AG20443 (cell line): ENCODE data around the gene FXN.
"Not testable (repeated sequence)": the region's sequence is repeated elsewhere in the genome, so short reads cannot be mapped to it uniquely, and the experiment has no call there.

Source experiments
- DNase-seq: peaks from one replicate; pipeline ENCODE4 v3.0.0; 2012; ENCODE audit warnings: low spot score, mixed read lengths

FXN gene

DNA sequence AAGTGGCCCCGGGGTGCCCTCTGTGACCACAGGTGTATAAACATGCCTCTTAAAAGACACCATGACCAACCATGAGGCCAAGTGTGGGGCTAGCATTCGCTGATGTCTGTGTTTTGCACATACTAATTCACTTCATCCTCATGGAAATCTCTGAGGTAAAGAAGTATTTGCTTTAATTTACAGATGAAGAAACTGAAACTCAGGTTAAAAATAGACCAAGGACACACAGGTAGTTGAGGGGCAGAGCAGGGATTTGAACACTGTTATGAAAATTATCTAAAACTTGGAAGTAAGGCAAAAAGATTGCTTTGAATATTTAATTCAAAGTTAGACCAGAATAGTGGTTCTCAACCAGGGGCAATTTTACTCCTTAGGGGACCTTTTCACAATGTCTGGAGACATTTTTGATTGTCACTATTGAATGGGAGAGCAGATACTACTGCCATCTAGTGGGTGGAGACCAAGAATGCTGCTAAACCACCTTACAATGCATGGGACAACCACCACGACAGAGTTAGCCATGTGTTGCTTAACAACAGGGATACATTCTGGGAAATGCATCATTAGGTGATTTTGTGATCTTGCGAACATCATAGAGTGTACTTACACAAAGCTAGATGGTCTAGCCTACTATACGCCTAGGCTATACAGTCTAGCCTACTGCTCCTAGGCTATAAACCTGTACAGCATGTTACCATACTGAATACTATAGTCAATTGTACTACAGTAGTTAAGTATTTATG is 8.0 kb upstream of the FXN start:
- peak; percentile 58 for DNase-seq

DNA sequence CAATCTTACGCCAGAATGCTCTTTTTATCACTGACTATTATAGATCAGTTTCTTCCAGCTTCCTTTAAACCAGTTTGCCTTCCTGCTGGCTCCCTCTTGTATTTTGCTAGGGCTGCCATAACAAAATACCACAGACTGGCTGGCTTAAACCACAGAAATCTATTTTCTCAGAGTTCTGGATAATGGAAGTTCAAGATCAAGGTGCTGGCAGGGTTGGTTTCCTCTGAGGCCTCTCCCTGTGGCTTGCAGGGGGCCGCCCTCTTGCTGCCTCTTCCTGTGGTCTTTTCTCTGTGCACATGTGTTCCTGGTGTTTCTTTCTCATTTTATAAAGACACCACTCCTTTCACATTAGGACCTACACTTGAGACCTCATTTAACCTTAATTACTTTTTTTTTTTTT is 6.8 kb upstream of the FXN start:
- no peak for DNase-seq

DNA sequence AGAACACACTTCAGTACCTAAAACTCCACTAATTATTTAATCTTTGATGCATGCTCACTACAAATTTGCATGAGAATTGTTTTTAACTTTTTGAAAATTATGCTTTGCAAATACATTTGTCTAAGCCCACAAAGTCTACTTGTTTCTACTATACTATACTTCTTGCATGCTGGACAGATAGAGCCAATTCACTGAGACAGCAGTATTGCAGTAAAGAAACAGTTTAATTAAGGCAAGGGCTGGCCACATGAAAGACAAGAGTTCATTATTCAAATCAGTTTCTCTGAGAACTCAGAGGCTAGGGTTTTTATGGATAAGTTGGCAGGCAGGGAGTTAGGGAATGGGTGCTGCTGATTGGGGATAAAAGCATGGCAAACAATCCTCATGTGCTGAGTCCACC is 6.0 kb upstream of the FXN start:
- no peak for DNase-seq

DNA sequence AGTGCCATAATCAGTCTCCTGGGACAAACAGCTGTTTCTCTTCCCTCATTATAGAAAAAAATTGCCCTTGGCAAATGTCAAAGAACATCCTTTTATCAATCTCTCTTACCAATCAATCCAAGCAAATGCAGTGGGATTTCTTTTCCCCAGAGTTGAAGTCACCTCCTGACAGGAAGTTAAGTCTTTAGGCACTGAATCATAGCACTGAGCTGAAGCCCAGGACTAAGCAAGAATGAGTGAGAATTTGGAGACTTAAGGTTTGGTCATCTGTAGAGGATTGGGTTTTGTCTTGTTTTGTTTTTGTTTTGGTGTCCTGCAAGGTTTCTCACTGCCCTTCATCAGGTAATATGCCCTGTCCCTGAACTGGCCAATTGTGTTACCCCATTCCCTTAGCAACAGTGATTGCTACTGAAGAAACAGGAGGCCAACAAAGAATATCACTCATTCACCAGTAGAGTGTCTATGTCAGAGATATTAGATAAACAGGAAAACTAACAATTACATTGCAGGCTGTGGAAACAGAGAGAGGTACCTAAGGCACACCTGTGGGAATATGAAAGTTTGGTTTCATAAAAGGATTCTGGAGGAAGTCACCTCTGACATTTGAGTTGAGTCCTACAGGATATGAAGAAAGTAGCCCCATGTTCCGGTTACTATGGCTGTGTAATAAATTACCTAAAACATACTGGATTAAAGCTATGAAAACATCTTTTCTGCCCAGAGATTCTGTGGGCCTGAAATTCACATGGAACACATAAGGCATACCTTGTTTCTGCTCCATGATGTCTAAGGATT is 4.5 kb upstream of the FXN start:
- no peak for DNase-seq

DNA sequence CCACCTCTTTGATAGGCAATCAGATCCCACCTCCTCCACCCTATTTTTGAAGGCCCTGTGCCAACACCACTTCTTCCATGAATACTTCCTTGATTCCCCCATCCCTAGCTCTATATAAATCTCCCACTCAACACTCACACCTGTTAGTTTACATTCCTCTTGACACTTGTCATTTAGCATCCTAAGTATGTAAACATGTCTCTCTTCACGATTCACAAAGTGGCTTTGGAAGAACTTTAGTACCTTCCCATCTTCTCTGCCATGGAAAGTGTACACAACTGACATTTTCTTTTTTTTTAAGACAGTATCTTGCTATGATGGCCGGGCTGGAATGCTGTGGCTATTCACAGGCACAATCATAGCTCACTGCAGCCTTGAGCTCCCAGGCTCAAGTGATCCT is 1.5 kb upstream of the FXN start:
- DNase-seq: no peak

DNA sequence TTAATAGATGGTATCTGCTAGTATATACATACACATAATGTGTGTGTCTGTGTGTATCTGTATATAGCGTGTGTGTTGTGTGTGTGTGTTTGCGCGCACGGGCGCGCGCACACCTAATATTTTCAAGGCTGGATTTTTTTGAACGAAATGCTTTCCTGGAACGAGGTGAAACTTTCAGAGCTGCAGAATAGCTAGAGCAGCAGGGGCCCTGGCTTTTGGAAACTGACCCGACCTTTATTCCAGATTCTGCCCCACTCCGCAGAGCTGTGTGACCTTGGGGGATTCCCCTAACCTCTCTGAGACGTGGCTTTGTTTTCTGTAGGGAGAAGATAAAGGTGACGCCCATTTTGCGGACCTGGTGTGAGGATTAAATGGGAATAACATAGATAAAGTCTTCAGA is 757 bp downstream of the FXN start:
- DNase-seq: peak; percentile 30

DNA sequence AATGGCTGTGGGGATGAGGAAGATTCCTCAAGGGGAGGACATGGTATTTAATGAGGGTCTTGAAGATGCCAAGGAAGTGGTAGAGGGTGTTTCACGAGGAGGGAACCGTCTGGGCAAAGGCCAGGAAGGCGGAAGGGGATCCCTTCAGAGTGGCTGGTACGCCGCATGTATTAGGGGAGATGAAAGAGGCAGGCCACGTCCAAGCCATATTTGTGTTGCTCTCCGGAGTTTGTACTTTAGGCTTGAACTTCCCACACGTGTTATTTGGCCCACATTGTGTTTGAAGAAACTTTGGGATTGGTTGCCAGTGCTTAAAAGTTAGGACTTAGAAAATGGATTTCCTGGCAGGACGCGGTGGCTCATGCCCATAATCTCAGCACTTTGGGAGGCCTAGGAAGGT is 1.2 kb downstream of the FXN start:
- DNase-seq: no peak

DNA sequence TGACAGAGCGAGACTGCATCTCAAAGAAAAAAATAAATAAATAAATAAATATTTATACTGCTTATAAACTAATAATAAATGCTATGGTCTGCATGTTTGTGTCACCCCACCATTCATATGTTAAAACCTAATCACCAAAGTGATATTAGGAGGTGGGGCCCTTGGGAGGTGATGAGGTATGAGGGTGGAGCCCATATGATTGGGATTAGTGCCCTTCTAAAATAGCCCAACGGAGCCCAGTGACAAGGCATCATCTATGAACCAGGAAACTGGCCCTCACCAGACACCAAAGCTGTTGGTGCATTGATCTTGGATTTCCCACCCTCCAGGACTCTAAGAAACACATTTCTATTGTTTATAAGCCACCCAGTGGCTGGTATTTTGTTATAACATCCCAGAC is 5.1 kb downstream of the FXN start:
- no peak for DNase-seq

DNA sequence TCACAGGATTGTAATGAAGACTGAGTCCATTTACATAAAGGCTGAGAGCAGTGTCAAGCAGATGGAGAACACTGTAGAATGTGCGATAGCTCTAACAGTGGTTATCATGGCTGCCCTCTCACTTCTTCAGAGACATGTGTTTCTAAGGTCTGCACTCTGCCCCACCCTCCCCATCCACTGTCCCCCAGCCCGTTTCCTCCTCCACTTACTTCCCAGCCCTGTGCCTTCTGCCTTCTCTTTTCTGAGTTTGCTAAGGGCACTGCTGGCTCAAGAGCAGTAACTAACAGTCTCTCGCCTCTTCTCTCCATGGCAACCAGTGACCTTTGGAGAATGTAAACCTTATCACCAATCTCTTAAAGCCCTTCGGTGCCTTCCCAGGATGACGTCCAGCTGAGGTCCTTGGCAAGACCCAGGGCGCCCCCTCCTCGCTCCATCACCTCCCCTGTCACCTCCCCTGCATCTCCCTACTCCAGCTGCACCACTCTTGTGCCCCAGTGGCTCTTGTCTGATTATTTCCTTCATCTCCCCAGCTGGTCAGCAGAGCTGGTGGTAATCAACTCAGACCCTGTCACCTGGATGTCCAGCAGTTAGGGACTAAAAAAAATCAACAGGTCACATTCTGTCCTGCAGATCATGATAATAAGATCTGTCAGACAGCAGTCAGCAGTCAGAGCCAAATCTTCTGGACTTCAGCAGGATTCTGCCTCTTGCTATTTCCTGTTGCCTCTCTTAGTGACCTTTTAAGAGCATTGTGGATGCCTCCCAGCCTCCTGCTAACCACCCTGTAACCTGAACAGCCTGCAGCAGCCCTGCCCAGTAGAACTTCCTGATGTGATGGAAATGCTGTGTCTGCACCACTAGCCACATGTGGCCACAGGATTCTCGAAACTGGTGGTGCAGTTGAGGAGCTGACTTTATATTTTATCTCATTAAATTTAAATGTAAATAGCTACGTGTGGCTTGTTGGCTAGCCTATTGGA is 9.0 kb downstream of the FXN start:
- DNase-seq: peak; percentile 29

DNA sequence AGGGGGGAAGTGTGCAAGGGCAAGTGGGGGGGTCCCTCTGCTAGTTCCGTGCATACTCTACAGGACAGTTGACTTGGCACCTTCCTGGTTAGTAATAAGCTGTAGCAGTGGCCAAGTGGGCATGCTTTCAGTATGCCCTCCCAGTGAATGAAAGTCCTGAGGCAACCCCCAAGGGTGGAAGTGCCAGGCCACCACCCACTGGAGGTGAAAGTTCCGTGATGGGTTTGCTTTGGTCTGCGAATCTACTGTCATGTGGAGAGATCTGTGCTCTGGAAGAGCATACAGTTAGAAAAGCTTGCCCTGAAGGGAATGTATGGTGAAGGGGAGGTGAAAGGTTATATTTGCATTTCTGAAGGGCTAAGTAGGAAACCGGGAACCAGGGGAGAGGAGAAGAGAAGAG is 10.3 kb downstream of the FXN start:
- no peak for DNase-seq

DNA sequence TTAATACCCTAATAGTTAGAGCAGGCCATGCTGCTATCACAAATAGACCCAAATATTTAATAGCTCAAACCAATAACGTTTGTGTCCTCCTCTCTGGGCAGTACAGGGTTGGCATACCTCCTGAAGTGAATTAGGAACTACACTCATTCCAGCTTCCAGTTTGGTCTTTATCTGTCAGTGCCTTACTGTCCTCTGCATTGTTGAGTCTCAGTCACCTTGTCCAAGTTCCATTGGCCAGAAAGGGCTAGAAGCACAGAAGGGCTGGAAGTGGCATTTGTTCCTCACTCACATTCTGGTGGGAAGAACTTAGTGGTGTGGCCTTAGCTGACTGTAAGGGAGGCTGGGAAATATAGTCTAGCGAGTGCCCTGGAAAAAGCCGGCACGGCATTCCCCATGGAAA is 11.2 kb downstream of the FXN start:
- no peak for DNase-seq

DNA sequence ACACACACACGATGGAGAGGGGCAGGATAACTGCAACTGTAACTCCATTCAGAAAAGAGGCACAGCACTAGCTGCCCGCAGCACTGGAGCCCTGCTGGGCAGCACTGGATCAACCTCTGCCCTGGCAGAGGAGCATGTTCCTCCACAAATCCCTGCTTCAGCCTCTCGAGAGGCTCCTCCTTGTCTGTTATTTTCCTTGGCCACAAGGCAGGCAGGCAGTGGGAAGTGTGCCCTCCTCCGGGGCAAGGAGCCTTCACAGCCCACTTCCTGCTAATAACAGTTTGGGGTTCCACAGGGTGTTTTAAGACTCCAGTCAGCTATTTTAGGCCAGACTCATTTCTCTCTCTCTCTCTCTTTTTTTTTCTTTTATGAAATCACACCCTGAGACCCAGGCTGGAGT is 11.8 kb downstream of the FXN start:
- DNase-seq: no peak

DNA sequence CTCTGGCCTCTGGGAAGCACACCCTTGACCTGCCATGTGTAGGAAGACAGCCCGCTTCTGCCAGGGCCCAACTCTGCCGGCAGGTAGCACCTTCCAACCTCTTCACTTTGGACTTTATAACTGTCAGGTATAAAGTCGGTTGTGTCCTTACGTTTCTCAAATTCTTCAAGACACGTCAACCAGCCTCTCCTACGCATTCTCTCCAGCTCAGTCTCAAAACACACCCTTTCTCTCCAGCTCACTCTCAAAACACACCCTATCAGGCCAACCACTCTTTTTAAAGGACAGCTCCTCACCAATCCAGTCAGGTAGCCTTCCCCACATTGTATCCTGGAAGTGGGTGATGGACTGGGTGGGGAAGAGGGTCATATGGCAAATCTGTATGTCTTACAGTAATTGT is 13.5 kb downstream of the FXN start:
- no peak for DNase-seq

DNA sequence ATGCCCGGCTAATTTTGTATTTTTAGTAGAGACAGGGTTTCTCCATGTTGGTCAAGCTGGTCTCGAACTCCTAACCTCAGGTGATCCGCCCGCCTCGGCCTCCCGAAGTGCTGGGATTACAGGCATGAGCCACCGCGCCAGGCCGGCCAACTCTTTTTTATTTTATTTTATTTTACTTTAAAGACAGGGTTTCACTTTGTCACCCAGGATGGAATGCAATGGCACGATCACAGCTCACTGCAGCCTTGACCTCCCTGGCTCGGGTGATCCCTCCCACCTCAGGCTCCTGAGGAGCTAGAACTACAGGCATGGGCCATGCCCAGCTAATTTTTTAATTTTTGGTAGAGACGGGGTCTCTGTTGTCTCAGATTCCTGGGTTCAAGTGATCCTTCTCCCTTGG is 15.4 kb downstream of the FXN start:
- not testable (repeated sequence) for DNase-seq

DNA sequence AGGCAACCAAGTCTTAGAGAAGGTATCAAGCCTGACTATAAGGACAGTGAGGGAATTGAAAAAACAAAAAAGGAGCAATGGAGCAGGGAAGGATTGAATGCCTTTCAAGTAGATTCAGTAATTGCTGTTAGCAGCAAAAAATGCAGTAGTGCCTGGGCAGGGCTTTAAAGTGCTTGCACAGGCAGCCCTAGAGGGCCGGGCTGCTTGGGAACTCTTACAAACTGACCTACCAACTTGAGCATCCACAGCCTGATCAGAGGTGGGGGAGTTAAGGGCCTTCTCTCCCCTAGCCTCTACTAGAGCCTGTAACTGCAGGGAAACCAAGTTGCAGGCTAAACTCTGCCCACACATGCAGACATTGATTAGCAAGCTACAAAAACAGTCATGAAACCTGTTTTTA is 19.4 kb downstream of the FXN start:
- no peak for DNase-seq

DNA sequence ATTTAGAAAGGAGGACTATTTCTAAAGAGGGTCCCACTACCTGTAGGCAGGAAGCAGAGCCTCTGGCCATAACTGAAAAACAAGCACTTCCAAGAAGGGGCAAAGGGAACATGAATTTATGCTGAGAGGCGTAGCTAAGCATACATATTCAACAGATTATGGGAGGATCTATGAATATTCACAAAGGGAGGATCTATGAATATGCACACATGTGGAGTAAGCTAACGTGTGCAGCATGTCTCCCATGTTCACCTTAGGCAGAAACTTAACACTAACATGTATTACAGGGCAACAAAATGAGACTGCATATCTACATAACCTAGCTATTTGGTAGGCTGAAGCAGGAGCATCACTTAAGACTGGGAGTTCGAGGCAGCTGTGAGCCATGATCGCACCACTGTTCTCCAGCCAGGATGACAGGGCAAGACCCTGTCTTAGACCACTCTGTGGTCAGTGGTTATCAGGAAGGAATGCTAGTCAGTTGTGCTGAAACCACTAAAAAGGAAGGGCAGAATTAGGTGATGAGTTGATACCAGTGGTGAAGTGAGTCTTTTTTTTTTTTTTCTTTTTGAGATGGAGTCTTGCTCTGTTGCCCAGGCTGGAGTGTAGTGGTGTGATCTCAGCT is 20.8 kb downstream of the FXN start:
- no peak for DNase-seq

DNA sequence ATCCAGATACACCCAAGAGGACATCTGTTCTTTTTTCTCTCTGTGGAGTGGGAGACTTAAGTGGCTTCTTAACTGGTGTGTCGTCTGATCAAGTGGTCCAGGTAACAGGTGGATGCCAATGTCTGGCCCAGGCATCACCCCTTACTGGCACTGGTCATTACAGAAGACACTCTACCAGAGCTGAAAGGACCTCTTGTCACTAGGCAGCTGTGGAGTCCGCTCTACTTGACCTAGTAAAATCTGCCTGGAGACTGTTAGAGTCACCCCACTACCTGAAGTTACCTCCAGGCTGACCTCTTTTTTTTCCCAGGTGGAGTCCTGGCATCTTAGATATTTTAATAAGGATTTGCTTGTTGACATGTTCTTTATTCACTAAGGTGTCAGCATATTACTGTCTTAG is 22.5 kb downstream of the FXN start:
- DNase-seq: no peak

DNA sequence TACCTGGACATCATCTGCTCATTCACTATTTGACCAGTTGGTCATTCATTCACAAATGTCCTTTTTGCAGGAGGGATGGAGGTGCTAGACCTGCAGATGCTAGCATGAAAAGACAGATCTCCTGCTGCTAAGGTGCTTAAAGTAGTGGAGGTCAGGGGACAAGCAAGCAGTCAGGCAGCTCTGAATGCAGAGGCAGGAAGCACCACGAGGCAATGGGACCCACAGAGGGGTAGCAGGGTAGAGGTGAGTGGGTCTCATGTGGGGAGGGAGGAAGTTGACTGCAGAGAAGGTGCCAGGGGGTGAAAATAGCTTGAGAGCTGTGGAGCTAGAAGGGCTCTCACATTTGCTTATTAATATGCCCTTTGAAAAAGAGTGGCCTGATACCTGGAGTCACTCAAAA is 25.2 kb downstream of the FXN start:
- no peak for DNase-seq

DNA sequence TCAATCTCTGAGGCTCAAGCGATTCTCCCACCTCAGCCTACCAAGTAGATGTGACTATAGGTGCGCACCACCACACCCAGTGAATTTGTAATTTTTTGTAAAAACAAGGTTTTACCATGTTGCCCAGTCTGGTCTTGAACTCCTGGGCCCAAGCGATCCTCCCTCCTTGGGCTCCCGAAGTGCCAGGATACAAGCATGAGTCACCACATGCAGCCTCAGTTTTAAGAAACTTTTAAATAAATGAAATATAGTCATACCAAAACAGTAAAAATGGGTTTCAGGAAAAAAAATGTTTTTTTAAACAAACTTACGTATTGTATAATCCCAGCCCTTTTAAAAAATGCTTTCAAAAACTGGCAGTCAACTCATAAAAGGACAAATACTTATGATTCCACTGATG is 26.6 kb downstream of the FXN start:
- DNase-seq: no peak

DNA sequence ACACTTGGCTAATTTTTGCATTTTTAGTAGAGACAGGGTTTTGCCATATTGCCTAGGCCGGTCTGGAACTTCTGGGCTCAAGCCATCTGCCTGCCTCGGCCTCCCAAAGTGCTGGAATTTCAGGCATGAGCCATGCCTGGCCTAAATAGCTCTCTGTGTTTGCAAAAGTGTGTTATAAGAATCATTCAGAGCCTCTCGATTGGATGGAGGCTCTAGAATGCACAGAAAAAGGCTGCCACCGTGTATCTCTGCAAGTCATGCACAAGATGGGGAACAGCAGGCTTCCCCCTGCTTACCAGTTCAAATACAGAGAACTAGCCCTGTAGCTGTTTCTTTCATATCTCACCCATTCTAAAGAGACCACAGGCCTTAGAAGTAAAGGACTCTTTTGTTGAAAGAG is 28.3 kb downstream of the FXN start:
- DNase-seq: no peak

DNA sequence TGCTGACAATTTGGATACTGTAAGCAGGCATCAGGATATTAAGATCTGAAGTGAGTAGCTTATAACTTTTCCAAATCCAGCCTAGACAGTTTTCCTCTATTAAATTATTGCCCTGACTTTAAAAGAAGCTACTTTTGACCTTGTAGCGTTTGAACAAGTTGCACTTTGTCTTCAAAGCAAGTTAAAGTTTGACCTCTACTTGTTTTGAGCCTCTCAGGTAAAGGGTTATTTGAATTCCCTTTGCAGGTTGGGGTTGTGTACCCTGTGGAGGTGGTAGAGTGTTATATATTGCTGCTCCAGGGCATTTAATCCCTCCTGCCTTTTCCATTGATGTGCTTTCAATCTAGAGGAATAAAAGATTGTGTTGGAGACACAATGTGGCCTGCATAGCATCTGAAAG is 30.1 kb downstream of the FXN start:
- DNase-seq: no peak

DNA sequence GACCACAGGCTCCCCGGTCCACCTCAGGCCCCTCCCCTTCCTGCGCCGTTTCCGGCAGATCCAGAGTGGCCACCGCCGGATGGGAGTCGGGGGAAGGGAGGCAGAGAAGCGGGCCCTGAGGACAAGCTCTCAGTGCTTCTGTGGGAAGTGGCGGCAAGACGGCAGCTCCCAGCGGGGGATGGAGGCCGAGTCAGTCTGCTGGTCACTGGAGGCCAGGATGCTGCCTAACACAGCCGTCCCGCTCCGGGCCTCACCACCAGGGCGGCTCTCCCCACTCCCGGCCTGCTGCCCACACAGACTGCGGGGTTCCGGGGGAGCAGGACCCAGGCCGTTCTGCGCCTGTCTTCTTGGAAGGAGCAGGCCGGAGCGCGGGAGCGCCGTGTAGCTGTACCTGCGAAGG is 31.4 kb downstream of the FXN start:
- DNase-seq: no peak
